Endothelial cell of umbilical vein (primary cell): Measurements from ENCODE around the gene ARHGAP30. TPM values are rescaled to one million over a fixed set of nuclear protein-coding genes. Genes with fewer than 3 reads are reported as not detected.
"Not testable (repeated sequence)": the region's sequence is repeated elsewhere in the genome, so short reads cannot be mapped to it uniquely, and the experiment has no call there.

Experiments
- BruUV-seq: library from RNA; stranded (reverse); fragments of 400-500 nt; replicated peaks from 2 replicates; lab custom pipeline; 2021; lab: Mats Ljungman, UMichigan
- CTCF ChIA-PET: fragments of 300-600, 350-600 bp; sonication (Branson Sonifier 250); formaldehyde crosslinking; loops from one replicate; lab custom pipeline; 2021; ENCODE audit warnings: antibody characterized with exemption, inconsistent platforms; lab: Charles Lee
- POLR2A ChIA-PET: fragments of 300-600, 350-600 bp; sonication (Branson Sonifier 250); formaldehyde crosslinking; loops from one replicate; lab custom pipeline; 2021; ENCODE audit warnings: antibody characterized with exemption, inconsistent platforms; lab: Charles Lee
- DNase-seq: peaks from one replicate; pipeline ENCODE4 v3.0.0-alpha.2; 2011; ENCODE audit warnings: low read depth, low spot score
- FAIRE-seq: peaks from 2 replicates; lab custom pipeline; 2011; peaks lifted over from hg19 to GRCh38; lab: Jason Lieb, UNC
- H2AFZ ChIP-seq: 2 replicates; pipeline ENCODE4 v1.6.0; 2012; ENCODE audit warnings: low read depth, low read length, control low read depth, inconsistent platforms
- H3K27ac ChIP-seq: 2 replicates; pipeline ENCODE4 v1.5.1; 2011; ENCODE audit warnings: low read depth, mild to moderate bottlenecking, control low read depth, low read length, moderate library complexity; ENCODE audit not compliant: insufficient read depth
- H3K27me3 ChIP-seq, 2 experiments: 2 replicates each; pipeline versions ENCODE4 v1.6.0 to v1.6.1; 2011; ENCODE audit warnings: low read length in 2 of 2, mixed read lengths in 1 of 2; ENCODE audit not compliant: control insufficient read depth in 2 of 2, insufficient read depth in 2 of 2
- H3K36me3 ChIP-seq, 2 experiments: 2 replicates in 1 of 2; 3 replicates in 1 of 2; pipeline ENCODE4 v1.5.1; 2011; ENCODE audit warnings: low read length in 2 of 2, mild to moderate bottlenecking in 1 of 2, moderate library complexity in 1 of 2; ENCODE audit not compliant: control insufficient read depth in 2 of 2, insufficient read depth in 2 of 2; ENCODE audit errors: extremely low read depth in 1 of 2
- H3K4me1 ChIP-seq: 3 replicates; pipeline ENCODE4 v1.5.1; 2011; ENCODE audit warnings: mild to moderate bottlenecking, low read length; ENCODE audit not compliant: control insufficient read depth, insufficient read depth; ENCODE audit errors: extremely low read depth
- H3K4me2 ChIP-seq: 2 replicates; pipeline ENCODE4 v1.6.1; 2011; ENCODE audit warnings: low read length, control low read depth, mixed read lengths; ENCODE audit not compliant: insufficient read depth
- H3K4me3 ChIP-seq, 3 experiments: fragments of 200-600 bp in 1 of 3; sonication (generic), shearing (Covaris generic) in 1 of 3; replicated peaks in 1 of 3; 2 replicates each; pipeline ENCODE4 v1.5.1; 2011 to 2016; ENCODE audit warnings: control low read depth in 3 of 3, low read length in 3 of 3, mild to moderate bottlenecking in 2 of 3, inconsistent platforms in 1 of 3, low read depth in 1 of 3, moderate library complexity in 1 of 3; ENCODE audit not compliant: insufficient read depth in 1 of 3
- H3K79me2 ChIP-seq: 2 replicates; pipeline ENCODE4 v1.6.0; 2012; ENCODE audit warnings: low read length, inconsistent platforms; ENCODE audit not compliant: control insufficient read depth, insufficient read depth
- H3K9ac ChIP-seq: replicated peaks from 2 replicates; pipeline ENCODE3; 2011; ENCODE audit warnings: low read length, control low read depth; ENCODE audit not compliant: insufficient read depth; ENCODE audit errors: extremely low read depth
- H3K9me1 ChIP-seq: replicated peaks from 3 replicates; pipeline ENCODE4 v1.6.0; 2011; ENCODE audit warnings: mild to moderate bottlenecking, low read length; ENCODE audit not compliant: control insufficient read depth, insufficient read depth; ENCODE audit errors: extremely low read depth
- H3K9me3 ChIP-seq: replicated peaks from 2 replicates; pipeline ENCODE4 v1.5.1; 2012; ENCODE audit warnings: low read length, inconsistent platforms; ENCODE audit not compliant: control insufficient read depth, insufficient read depth
- H4K20me1 ChIP-seq: replicated peaks from 2 replicates; pipeline ENCODE3; 2011; ENCODE audit warnings: mild to moderate bottlenecking, low read length; ENCODE audit not compliant: control insufficient read depth, insufficient read depth; ENCODE audit errors: extremely low read depth
- CTCF ChIP-seq, 2 donors: IDR thresholded peaks; 1 replicate in 1 of 2; 2 replicates in 1 of 2; pipeline ENCODE4 v1.5.1; 2011; ENCODE audit warnings: low read length in 2 of 2, mild to moderate bottlenecking in 2 of 2, moderate library complexity in 2 of 2, control low read depth in 1 of 2, inconsistent platforms in 1 of 2, low read depth in 1 of 2; ENCODE audit not compliant: insufficient read depth in 1 of 2; ENCODE audit errors: extremely low read depth in 1 of 2
- FOS ChIP-seq: IDR thresholded peaks from 2 replicates; pipeline ENCODE4 v1.6.1; 2011; ENCODE audit warnings: mild to moderate bottlenecking, low read length, moderate library complexity, borderline replicate concordance; ENCODE audit not compliant: insufficient read depth
- dilution Hi-C: fragments of 300-500 bp; cut with MboI; formaldehyde crosslinking; loops from one replicate; pipeline ENCODE4 v1.15.0; 2019; ENCODE audit warnings: low sequenced_read_pairs; ENCODE audit not compliant: extremely low pct_ligation_motif_present
- intact Hi-C: fragments of 100-400 bp; cut with micrococcal nuclease; formaldehyde crosslinking; loops from one replicate; pipeline ENCODE4 v1.10.0; 2022
- polyA plus RNA-seq, 4 experiments: library from polyadenylated mRNA; depleted of rRNA in 3 of 4; stranded (reverse) in 3 of 4; unstranded in 1 of 4; fragments of >200 nt; gene quantifications; 2 replicates each; pipeline versions ENCODE4 v1.2.1 to v1.2.3, GENCODE V29; 2011 to 2012; ENCODE audit warnings: missing spikeins in 1 of 4
- total RNA-seq: library from RNA; stranded (reverse); gene quantifications from 2 replicates; pipeline ENCODE4 v1.2.3, GENCODE V29; 2021

Gene ARHGAP30
- total and polyA plus RNA-seq, 2 donors (not counting 3 experiments of a cell fraction or from before 2014, with no cell fraction given): not detected

GRCh38 chr1:161017756-161018630 lies 51.7 kb downstream of the ARHGAP30 start:
- no TSS peak for BruUV-seq
- H2AFZ ChIP-seq: no peak overlapping the region
- H3K9ac ChIP-seq: no peak overlapping the region
- dilution Hi-C loops: no loop called here
- H3K9me3 ChIP-seq: no peaks in the 10 kb centered on the region
- H4K20me1 ChIP-seq: no peaks in the 10 kb centered on the region
- H3K27me3 ChIP-seq: no peaks in the 10 kb centered on the region
- ChIA-PET POLR2A (no interaction called here), CTCF (interaction anchor here (0.6 to 5.6 kb wide), 6 partner anchors 22 to 80 kb away, joined by 3 to 100 read pairs (median 4); partner anchors contain the start of genes KLHDC9 and USF1)
- no peaks in the 10 kb centered on the region for H3K9me1 ChIP-seq
- H3K4me1 ChIP-seq: peaks cover 54% of the 10 kb centered on the region
- H3K36me3 ChIP-seq: no peaks in the 10 kb centered on the region
- DNase-seq: no peak
- peaks cover 24% of the 10 kb centered on the region for H3K79me2 ChIP-seq
- no peak overlapping the region for H3K27ac ChIP-seq
- H3K4me2 ChIP-seq: no peak overlapping the region
- FAIRE-seq: no peak
- H3K4me3 ChIP-seq: no peak overlapping the region
- TF ChIP-seq CTCF (IDR thresholded peaks at IDR 0.05; ENCODE audit: extremely low read depth in 1 of 2, insufficient read depth in 1 of 2, low read depth in 1 of 2, low read length in 2 of 2) (no peak), FOS (no peak)
- intact Hi-C loops: no loop called here

GRCh38 chr1:161017181-161017580 lies 52.5 kb downstream of the ARHGAP30 start:
- H3K36me3 ChIP-seq, POLR2A ChIA-PET, intact Hi-C loops: not testable (repeated sequence)

More at GRCh38 chr1:161017181-161017580, 52.5 kb downstream of the ARHGAP30 start:
- H3K79me2 ChIP-seq: peaks cover 25% of the 10 kb centered on the region
- CTCF ChIA-PET, FAIRE-seq, H3K4me3 ChIP-seq, H3K9me3 ChIP-seq, H3K4me2 ChIP-seq, H3K27ac ChIP-seq, H2AFZ ChIP-seq, dilution Hi-C loops, H4K20me1 ChIP-seq, H3K9ac ChIP-seq, H3K27me3 ChIP-seq, BruUV-seq, H3K9me1 ChIP-seq, DNase-seq: not testable (repeated sequence)
- peaks cover 58% of the 10 kb centered on the region for H3K4me1 ChIP-seq
